Measurements from ENCODE around the gene ITGA5.

The ITGA5 gene

GRCh38 chr12:54430471-54431069, 11.5 kb upstream of the ITGA5 start:
- no peak for DNase-seq (ENCODE audit: low spot score)

- DNase-seq (ENCODE audit: low spot score) = no peak
Measured at GRCh38 chr12:54429014-54429471, 10.0 kb upstream of the ITGA5 start.

- peak; percentile 77 for DNase-seq (ENCODE audit: low spot score)
Measured at GRCh38 chr12:54428050-54429013, 9.3 kb upstream of the ITGA5 start.

- DNase-seq (ENCODE audit: low spot score) = no peak
Measured at GRCh38 chr12:54427106-54427505, 8.0 kb upstream of the ITGA5 start.

GRCh38 chr12:54426690-54427089, 7.6 kb upstream of the ITGA5 start:
- DNase-seq (ENCODE audit: low spot score) = no peak

GRCh38 chr12:54425702-54426101, 6.6 kb upstream of the ITGA5 start:
- no peak for DNase-seq (ENCODE audit: low spot score)

- no peak for DNase-seq (ENCODE audit: low spot score)
Measured at GRCh38 chr12:54424224-54424623, 5.2 kb upstream of the ITGA5 start.

GRCh38 chr12:54423816-54424150, 4.7 kb upstream of the ITGA5 start:
- no peak for DNase-seq (ENCODE audit: low spot score)

GRCh38 chr12:54421879-54422250, 2.8 kb upstream of the ITGA5 start:
- DNase-seq (ENCODE audit: low spot score) = no peak

GRCh38 chr12:54421175-54421878, 2.3 kb upstream of the ITGA5 start:
- DNase-seq (ENCODE audit: low spot score) = no peak

- DNase-seq (ENCODE audit: low spot score) = no peak
Measured at GRCh38 chr12:54420766-54421144, 1.7 kb upstream of the ITGA5 start.

GRCh38 chr12:54418441-54419087, 502 bp downstream of the ITGA5 start:
- DNase-seq (ENCODE audit: low spot score) = no peak

GRCh38 chr12:54417712-54418440, 1.2 kb downstream of the ITGA5 start:
- DNase-seq (ENCODE audit: low spot score) = peak; percentile 48

GRCh38 chr12:54416687-54417603, 2.1 kb downstream of the ITGA5 start:
- no peak for DNase-seq (ENCODE audit: low spot score)

- no peak for DNase-seq (ENCODE audit: low spot score)
Measured at GRCh38 chr12:54415221-54415929, 3.7 kb downstream of the ITGA5 start.

- DNase-seq (ENCODE audit: low spot score) = no peak
Measured at GRCh38 chr12:54413284-54414190, 5.5 kb downstream of the ITGA5 start.

GRCh38 chr12:54412786-54413185, 6.3 kb downstream of the ITGA5 start:
- DNase-seq (ENCODE audit: low spot score) = no peak

- no peak for DNase-seq (ENCODE audit: low spot score)
Measured at GRCh38 chr12:54412348-54412747, 6.7 kb downstream of the ITGA5 start.
